ENCODE data around the gene ZWINT. TPM values are rescaled to one million over a fixed set of nuclear protein-coding genes. Genes with fewer than 3 reads are reported as not detected.

Gene ZWINT
- total RNA-seq, 1 experiment from 2014 or later, result 30.4 TPM

DNA sequence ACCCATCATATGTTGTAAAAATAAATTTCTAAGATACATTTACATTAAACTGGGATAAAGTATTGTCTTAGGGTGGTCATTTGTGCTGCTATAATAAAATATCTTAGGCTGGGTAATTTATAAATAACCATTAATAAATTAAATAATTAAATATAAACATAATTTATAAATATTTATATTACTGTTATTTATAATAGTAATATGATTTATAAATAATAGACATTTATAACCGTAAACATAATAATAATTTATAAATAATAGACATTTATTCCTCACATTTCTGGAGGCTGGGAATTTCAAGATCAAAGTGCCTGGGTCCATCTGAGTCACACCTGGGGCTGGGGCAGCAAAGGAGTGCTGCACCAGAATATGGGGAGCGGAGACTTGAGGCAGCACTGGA, 31.1 kb downstream of the ZWINT start:
- Mint-ChIP-seq H3K9me3 (ENCODE audit: unreplicated experiment) (no peaks in the 10 kb centered on the region), H3K27ac (ENCODE audit: low read depth, unreplicated experiment) (no peak overlapping the region), H3K4me1 (ENCODE audit: insufficient read depth, unreplicated experiment) (no peaks in the 10 kb centered on the region), H3K36me3 (ENCODE audit: insufficient read depth, unreplicated experiment) (no peaks in the 10 kb centered on the region), H3K4me3 (ENCODE audit: unreplicated experiment) (no peak overlapping the region), H3K27me3 (ENCODE audit: insufficient read depth, unreplicated experiment) (no peaks in the 10 kb centered on the region)
- CTCF ChIA-PET, result no interaction called here
- DNase-seq (ENCODE audit: unreplicated experiment), result no peak
- BruUV-seq (replicated peaks), result no TSS peak
- POLR2A ChIA-PET, result no interaction called here
- intact Hi-C loops (cut with micrococcal nuclease), result no loop called here
- TF ChIP-seq, protein P1, sequence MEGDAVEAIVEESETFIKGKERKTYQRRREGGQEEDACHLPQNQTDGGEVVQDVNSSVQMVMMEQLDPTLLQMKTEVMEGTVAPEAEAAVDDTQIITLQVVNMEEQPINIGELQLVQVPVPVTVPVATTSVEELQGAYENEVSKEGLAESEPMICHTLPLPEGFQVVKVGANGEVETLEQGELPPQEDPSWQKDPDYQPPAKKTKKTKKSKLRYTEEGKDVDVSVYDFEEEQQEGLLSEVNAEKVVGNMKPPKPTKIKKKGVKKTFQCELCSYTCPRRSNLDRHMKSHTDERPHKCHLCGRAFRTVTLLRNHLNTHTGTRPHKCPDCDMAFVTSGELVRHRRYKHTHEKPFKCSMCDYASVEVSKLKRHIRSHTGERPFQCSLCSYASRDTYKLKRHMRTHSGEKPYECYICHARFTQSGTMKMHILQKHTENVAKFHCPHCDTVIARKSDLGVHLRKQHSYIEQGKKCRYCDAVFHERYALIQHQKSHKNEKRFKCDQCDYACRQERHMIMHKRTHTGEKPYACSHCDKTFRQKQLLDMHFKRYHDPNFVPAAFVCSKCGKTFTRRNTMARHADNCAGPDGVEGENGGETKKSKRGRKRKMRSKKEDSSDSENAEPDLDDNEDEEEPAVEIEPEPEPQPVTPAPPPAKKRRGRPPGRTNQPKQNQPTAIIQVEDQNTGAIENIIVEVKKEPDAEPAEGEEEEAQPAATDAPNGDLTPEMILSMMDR (IDR thresholded peaks at IDR 0.05; ENCODE audit: unreplicated experiment), result no peak

DNA sequence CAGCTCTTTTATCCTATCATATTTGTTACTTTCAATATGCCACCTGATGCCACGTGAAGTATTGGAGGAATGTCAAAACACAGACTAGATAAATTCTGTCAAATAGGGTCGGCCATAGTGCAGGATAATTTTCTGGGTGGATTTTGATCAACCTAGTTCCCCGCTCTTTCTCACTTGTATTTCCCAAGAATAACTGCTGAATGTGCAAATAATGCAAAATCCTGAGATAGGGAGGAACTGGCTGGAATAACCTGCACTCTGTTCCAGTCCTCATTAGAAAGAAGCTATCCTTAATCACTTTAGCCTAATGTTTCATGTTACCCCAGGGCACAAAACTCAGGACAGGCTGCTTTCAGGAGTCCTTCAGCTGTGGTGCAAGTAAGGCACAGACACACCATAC, 33.9 kb downstream of the ZWINT start:
- no peaks in the 10 kb centered on the region for H3K4me1 Mint-ChIP-seq (ENCODE audit: insufficient read depth, unreplicated experiment)
- no peaks in the 10 kb centered on the region for H3K27me3 Mint-ChIP-seq (ENCODE audit: insufficient read depth, unreplicated experiment)
- ChIA-PET POLR2A (interaction anchor here (0.6 kb wide), 1 partner anchor 8 kb away, joined by 3 read pairs; no protein-coding TSS in a partner anchor), CTCF (interaction anchor here (0.6 to 1.3 kb wide), 4 partner anchors 16 to 327 kb away, joined by 3 to 6 read pairs (median 3); no protein-coding TSS in a partner anchor)
- H3K27ac Mint-ChIP-seq (ENCODE audit: low read depth, unreplicated experiment), result no peak overlapping the region
- H3K9me3 Mint-ChIP-seq (ENCODE audit: unreplicated experiment), result peaks cover 6% of the 10 kb centered on the region
- no peak for DNase-seq (ENCODE audit: unreplicated experiment)
- H3K4me3 Mint-ChIP-seq (ENCODE audit: unreplicated experiment), result no peak overlapping the region
- TF ChIP-seq, protein P1 (IDR thresholded peaks at IDR 0.05; ENCODE audit: unreplicated experiment), result no peak
- H3K36me3 Mint-ChIP-seq (ENCODE audit: insufficient read depth, unreplicated experiment), result no peaks in the 10 kb centered on the region
- intact Hi-C loops (cut with micrococcal nuclease), result no loop called here
- BruUV-seq (replicated peaks), result no TSS peak

DNA sequence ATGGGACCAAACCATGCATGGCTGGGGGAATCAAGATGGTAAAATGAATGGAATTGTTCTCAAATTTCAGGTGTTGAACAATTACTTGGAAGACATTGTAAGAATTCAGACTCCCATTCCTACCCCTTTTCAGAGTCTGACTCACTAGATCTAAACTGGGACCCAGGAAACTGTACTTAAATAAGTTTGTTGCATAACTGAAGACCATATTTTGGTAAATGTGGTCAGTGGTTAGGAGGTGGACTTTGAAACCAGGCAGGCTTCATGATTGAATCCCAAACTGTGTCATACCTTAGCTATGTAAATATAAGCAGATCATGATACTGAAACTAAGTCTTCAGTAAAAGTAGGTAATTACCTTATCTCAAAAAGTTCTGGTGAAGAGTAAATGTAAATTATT, 41.7 kb downstream of the ZWINT start:
- TF ChIP-seq, protein P1 (IDR thresholded peaks at IDR 0.05; ENCODE audit: unreplicated experiment), result no peak
- intact Hi-C loops (cut with micrococcal nuclease), result no loop called here
- no peak overlapping the region for H3K27ac Mint-ChIP-seq (ENCODE audit: low read depth, unreplicated experiment)
- H3K9me3 Mint-ChIP-seq (ENCODE audit: unreplicated experiment), result peaks cover 11% of the 10 kb centered on the region
- POLR2A ChIA-PET, result interaction anchor here (0.7 kb wide), 1 partner anchor 8 kb away, joined by 3 read pairs; no protein-coding TSS in a partner anchor
- DNase-seq (ENCODE audit: unreplicated experiment), result peak; percentile 35
- H3K4me1 Mint-ChIP-seq (ENCODE audit: insufficient read depth, unreplicated experiment), result peaks cover 26% of the 10 kb centered on the region
- H3K27me3 Mint-ChIP-seq (ENCODE audit: insufficient read depth, unreplicated experiment), result no peaks in the 10 kb centered on the region
- peaks cover 4% of the 10 kb centered on the region for H3K36me3 Mint-ChIP-seq (ENCODE audit: insufficient read depth, unreplicated experiment)
- BruUV-seq (replicated peaks), result no TSS peak
- H3K4me3 Mint-ChIP-seq (ENCODE audit: unreplicated experiment), result no peak overlapping the region
- CTCF ChIA-PET, result no interaction called here

GRCh38 chr10:56318816-56319215, 42.2 kb downstream of the ZWINT start:
- H3K27ac Mint-ChIP-seq (ENCODE audit: low read depth, unreplicated experiment), result no peak overlapping the region
- no peak overlapping the region for H3K4me3 Mint-ChIP-seq (ENCODE audit: unreplicated experiment)
- DNase-seq (ENCODE audit: unreplicated experiment), result no peak
- ChIA-PET CTCF (interaction anchor here (0.6 kb wide), 1 partner anchor 1746 kb away, joined by 4 read pairs; no protein-coding TSS in a partner anchor), POLR2A (interaction anchor here (0.7 kb wide), 1 partner anchor 8 kb away, joined by 3 read pairs; no protein-coding TSS in a partner anchor)
- TF ChIP-seq, protein P1 (IDR thresholded peaks at IDR 0.05; ENCODE audit: unreplicated experiment), result no peak
- intact Hi-C loops (cut with micrococcal nuclease), result no loop called here
- peaks cover 11% of the 10 kb centered on the region for H3K9me3 Mint-ChIP-seq (ENCODE audit: unreplicated experiment)
- H3K36me3 Mint-ChIP-seq (ENCODE audit: insufficient read depth, unreplicated experiment), result peaks cover 4% of the 10 kb centered on the region
- no peaks in the 10 kb centered on the region for H3K27me3 Mint-ChIP-seq (ENCODE audit: insufficient read depth, unreplicated experiment)
- BruUV-seq (replicated peaks), result no TSS peak
- peaks cover 26% of the 10 kb centered on the region for H3K4me1 Mint-ChIP-seq (ENCODE audit: insufficient read depth, unreplicated experiment)

Data from MCF 10A (cell line).